HepG2 (cell line): Measurements from ENCODE around the gene CCL13. TPM values are rescaled to one million over a fixed set of nuclear protein-coding genes. Genes with fewer than 3 reads are reported as not detected.

Source experiments
- ATAC-seq: fragments of 200-7000 bp; cut with Tn5 transposase; 3 replicates; pipeline ENCODE4 v1.9.1; 2020; ENCODE audit warnings: mild to moderate bottlenecking, moderate library complexity
- BruUV-seq: library from RNA; stranded (reverse); fragments of 400-500 nt; replicated peaks from 2 replicates; lab custom pipeline; 2021; lab: Mats Ljungman, UMichigan
- CTCF ChIA-PET: fragments of 300-600 bp; formaldehyde crosslinking; extraction: SDS; loops from one replicate; lab custom pipeline; 2021; ENCODE audit warnings: low total read pairs, inconsistent platforms, low intra/inter-chr PET ratio; lab: Yijun Ruan, JAX
- POLR2A ChIA-PET: fragments of 350-600 bp; sonication (Branson Sonifier 250); formaldehyde crosslinking; loops from one replicate; lab custom pipeline; 2020; ENCODE audit warnings: antibody characterized with exemption, inconsistent platforms; lab: Yijun Ruan, JAX
- DNase-seq: peaks from one replicate; pipeline ENCODE4 v3.0.0-alpha.2; 2015; ENCODE audit warnings: low spot score
- FAIRE-seq: peaks from 3 replicates; lab custom pipeline; 2011; peaks lifted over from hg19 to GRCh38; lab: Jason Lieb, UNC
- H2AFZ ChIP-seq: one replicate; pipeline ENCODE4 v1.6.1; 2011; ENCODE audit warnings: low read length, inconsistent platforms
- H3K27ac ChIP-seq: fragments of 300-600 bp; 3 replicates; pipeline ENCODE4 v1.8.0; 2011; ENCODE audit warnings: mixed run types, mild to moderate bottlenecking, mixed read lengths, low read length, inconsistent platforms; ENCODE audit not compliant: insufficient read depth; ENCODE audit errors: extremely low read length
- H3K27me3 ChIP-seq, 2 experiments: fragments of 200-600 bp in 1 of 2; 2 replicates in 1 of 2; 3 replicates in 1 of 2; pipeline versions ENCODE4 v1.6.0 to v1.8.0; 2011; ENCODE audit warnings: low read length in 2 of 2, mild to moderate bottlenecking in 2 of 2, moderate library complexity in 2 of 2, inconsistent platforms in 1 of 2; ENCODE audit not compliant: insufficient read depth in 2 of 2, control insufficient read depth in 1 of 2
- H3K36me3 ChIP-seq, 2 experiments: fragments of 200-600 bp in 1 of 2; replicated peaks in 1 of 2; 2 replicates in 1 of 2; 3 replicates in 1 of 2; pipeline versions ENCODE4 v1.5.1 to v1.8.0; 2011; ENCODE audit warnings: low read length in 2 of 2, inconsistent platforms in 1 of 2; ENCODE audit not compliant: insufficient read depth in 2 of 2, control insufficient read depth in 1 of 2
- H3K4me1 ChIP-seq: 2 replicates; pipeline ENCODE4 v1.5.1; 2012; ENCODE audit warnings: low read length, inconsistent platforms; ENCODE audit not compliant: insufficient read depth
- H3K4me2 ChIP-seq: 2 replicates; pipeline ENCODE4 v1.6.0; 2011; ENCODE audit warnings: low read depth, low read length, inconsistent platforms
- H3K4me3 ChIP-seq, 3 experiments: fragments of 200-600 bp in 1 of 3; sonication (generic), shearing (Covaris generic) in 1 of 3; replicated peaks in 1 of 3; 2 replicates each; pipeline ENCODE4 v1.5.1; 2011 to 2016; ENCODE audit warnings: low read length in 3 of 3, inconsistent platforms in 2 of 3, low read depth in 2 of 3, mild to moderate bottlenecking in 2 of 3, control low read depth in 1 of 3, mixed read lengths in 1 of 3; ENCODE audit not compliant: insufficient read depth in 1 of 3
- H3K79me2 ChIP-seq: one replicate; pipeline ENCODE4 v1.6.1; 2011; ENCODE audit warnings: low read length, inconsistent platforms; ENCODE audit not compliant: insufficient read depth
- H3K9ac ChIP-seq: 2 replicates; pipeline ENCODE4 v1.6.0; 2011; ENCODE audit warnings: mild to moderate bottlenecking, low read depth, low read length, inconsistent platforms; ENCODE audit not compliant: insufficient read depth
- H3K9me3 ChIP-seq: 2 replicates; pipeline ENCODE4 v1.5.1; 2012; ENCODE audit warnings: mild to moderate bottlenecking, low read length
- H4K20me1 ChIP-seq: 2 replicates; pipeline ENCODE4 v1.6.0; 2011; ENCODE audit warnings: inconsistent platforms, mild to moderate bottlenecking, low read length, moderate library complexity; ENCODE audit not compliant: insufficient read depth
- BRF2 ChIP-seq: sonication (generic); formaldehyde crosslinking; IDR thresholded peaks from 2 replicates; pipeline ENCODE4 v1.8.1; 2022; ENCODE audit warnings: mild to moderate bottlenecking, missing genetic modification reagents
- HDAC1 ChIP-seq: sonication (generic); formaldehyde crosslinking; IDR thresholded peaks from 2 replicates; pipeline ENCODE4 v1.5.1; 2020; ENCODE audit warnings: mild to moderate bottlenecking, missing genetic modification reagents
- MBD4 ChIP-seq: IDR thresholded peaks from 2 replicates; pipeline ENCODE4 v1.6.1; 2012; ENCODE audit warnings: low read length, inconsistent platforms, borderline replicate concordance
- MXD3 ChIP-seq: IDR thresholded peaks from 2 replicates; pipeline ENCODE4 v1.6.1; 2016; ENCODE audit warnings: mild to moderate bottlenecking, missing biosample characterization, missing genetic modification reagents
- SETDB1 ChIP-seq: sonication (generic); formaldehyde crosslinking; IDR thresholded peaks from 2 replicates; pipeline ENCODE4 v1.5.1; 2020; ENCODE audit warnings: missing genetic modification reagents, mild to moderate bottlenecking, borderline replicate concordance
- ZNF503 ChIP-seq: sonication (generic); formaldehyde crosslinking; IDR thresholded peaks from 2 replicates; pipeline ENCODE4 v1.4.0; 2020; ENCODE audit warnings: missing genetic modification reagents
- ZNF563 ChIP-seq: sonication (generic); formaldehyde crosslinking; IDR thresholded peaks from 2 replicates; pipeline ENCODE4 v1.8.0; 2022; ENCODE audit warnings: mild to moderate bottlenecking, moderate library complexity, missing genetic modification reagents
- WGBS: methylation state at CpG from one replicate; pipeline ENCODE4 v1.1.6; 2017; ENCODE audit warnings: low lambda C conversion rate; 5-methylcytosine and 5-hydroxymethylcytosine counted together
- in situ Hi-C: cut with HindIII; loops from 2 replicates; pipeline ENCODE4 v1.10.0; 2017; ENCODE audit warnings: low pct_unique_long_range_greater_than_20kb; ENCODE audit not compliant: extremely low pct_ligation_motif_present
- intact Hi-C: fragments of 100-400 bp; cut with micrococcal nuclease; formaldehyde crosslinking; loops from one replicate; pipeline ENCODE4 v1.10.0; 2022; ENCODE audit not compliant: unreplicated experiment
- polyA plus RNA-seq, 8 experiments: library from polyadenylated mRNA; depleted of rRNA in 3 of 8; stranded (reverse) in 7 of 8; unstranded in 1 of 8; fragments of >200 nt; fragmentation: Illumina TruSeq in 4 of 8; extraction: Trizol in 4 of 8; gene quantifications; 2 replicates each; pipeline versions ENCODE4 v1.2.1 to v1.2.3, GENCODE V29; 2011 to 2016; ENCODE audit warnings: low read depth in 4 of 8, missing spikeins in 1 of 8, mixed read lengths in 1 of 8; ENCODE audit not compliant: insufficient read depth in 1 of 8
- total RNA-seq, 5 experiments: library from RNA; depleted of rRNA; stranded (reverse); fragments of >200 nt; fragmentation: Illumina TruSeq; extraction: Trizol; gene quantifications; 2 replicates each; pipeline ENCODE4 v1.2.3, GENCODE V29; 2016; ENCODE audit warnings: low read depth in 1 of 5

Gene CCL13
- total and polyA plus RNA-seq, 2 of the 13 experiments (the other 11 are each of a cell fraction or from before 2014, with no cell fraction given) = not detected

GRCh38 chr17:34358631-34359030 is 2.4 kb downstream of the CCL13 start (continued):
- no peak for TF ChIP-seq MXD3 (CRISPR knock-in tag)
- no peak for TF ChIP-seq MBD4
- TF ChIP-seq BRF2 (CRISPR knock-in tag) = no peak

- Histone ChIP-seq H3K9me3 (no peaks in the 10 kb centered on the region), H3K4me1 (no peaks in the 10 kb centered on the region), H4K20me1 (no peaks in the 10 kb centered on the region), H2AFZ (no peak overlapping the region), H3K4me3 (no peak overlapping the region), H3K9ac (no peak overlapping the region), H3K79me2 (no peaks in the 10 kb centered on the region), H3K4me2 (no peak overlapping the region), H3K27ac (no peak overlapping the region), H3K36me3 (no peaks in the 10 kb centered on the region), H3K27me3 (no peaks in the 10 kb centered on the region)
- ChIA-PET CTCF (interaction anchor here (1.4 to 6.2 kb wide), 2 partner anchors 161 to 190 kb away, joined by 9 to 246 read pairs; no protein-coding TSS in a partner anchor), POLR2A (no interaction called here)
- no peak for DNase-seq
- ATAC-seq = no peak
- BruUV-seq = no TSS peak
- TF ChIP-seq HDAC1 (CRISPR knock-in tag) = no peak
- no peak for TF ChIP-seq ZNF503 (CRISPR knock-in tag)
- TF ChIP-seq SETDB1 (CRISPR knock-in tag) = no peak
- TF ChIP-seq ZNF563 (CRISPR knock-in tag) = no peak
- in situ Hi-C loops = loop anchor here (5.0 kb wide), 1 partner anchor 158 kb away; no protein-coding TSS in a partner anchor
- FAIRE-seq = no peak
- intact Hi-C loops = loop anchor here (1.0 kb wide), 1 partner anchor 189 kb away; no protein-coding TSS in a partner anchor
- 36% methylated on average over 11 of the region's 11 CpGs for WGBS
Measured at GRCh38 chr17:34360601-34361270, 4.5 kb downstream of the CCL13 start.
